Stimulated activated CD4-positive, alpha-beta T cell treated with anti-CD3 and anti-CD28 coated beads, Interleukin-15, amount 100 ng/mL, for 48 hours (primary cell): ENCODE measurements around the gene NDFIP1.
A peak's percentile ranks its signal among the peaks of the same experiment; 100 is the strongest.

ENCODE experiments used
- DNase-seq, 2 donors: peaks; one replicate each; pipeline ENCODE4 v3.0.0-alpha.2; 2020; ENCODE audit warnings: low read depth in 2 of 2

Gene NDFIP1

DNA sequence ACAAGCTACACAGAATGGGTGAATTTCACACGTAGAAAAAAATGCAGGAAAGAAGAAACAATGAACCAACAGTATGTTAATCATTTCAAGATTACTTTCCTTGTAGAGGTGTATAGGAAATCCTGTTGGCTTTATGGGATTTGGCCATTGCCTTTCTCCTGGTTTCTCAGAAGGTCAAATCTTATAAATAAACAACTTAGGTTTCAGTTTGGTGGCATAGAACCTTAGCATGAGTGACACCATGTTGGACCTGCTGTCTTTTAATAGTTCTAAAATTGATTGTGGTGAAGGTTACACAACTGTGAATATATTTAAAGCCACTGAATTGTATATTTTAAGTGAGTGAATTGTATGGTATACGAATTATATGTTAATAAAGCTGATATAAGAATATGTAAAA is 16.7 kb upstream of the NDFIP1 start:
- no peak for DNase-seq

DNA sequence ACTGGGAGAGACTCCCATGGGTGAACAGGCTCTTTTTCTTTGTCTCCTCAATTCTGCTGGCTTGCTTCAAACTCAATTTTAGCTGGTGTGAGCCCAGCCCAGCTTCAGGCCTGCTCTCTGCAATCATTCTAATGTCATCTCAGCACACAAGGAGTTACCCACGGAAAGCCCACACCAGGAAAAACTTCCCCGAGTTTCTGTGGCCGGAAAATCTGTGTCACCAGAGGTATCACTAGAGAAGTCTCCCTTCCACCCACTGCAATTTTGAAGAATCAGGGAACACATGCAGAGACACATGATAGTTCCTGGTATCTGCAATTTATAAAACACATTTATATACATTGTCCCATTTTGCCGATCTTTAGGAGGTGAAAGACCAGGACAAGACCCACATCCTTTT is 13.5 kb upstream of the NDFIP1 start:
- DNase-seq = peak; percentile 50 to 63

DNA sequence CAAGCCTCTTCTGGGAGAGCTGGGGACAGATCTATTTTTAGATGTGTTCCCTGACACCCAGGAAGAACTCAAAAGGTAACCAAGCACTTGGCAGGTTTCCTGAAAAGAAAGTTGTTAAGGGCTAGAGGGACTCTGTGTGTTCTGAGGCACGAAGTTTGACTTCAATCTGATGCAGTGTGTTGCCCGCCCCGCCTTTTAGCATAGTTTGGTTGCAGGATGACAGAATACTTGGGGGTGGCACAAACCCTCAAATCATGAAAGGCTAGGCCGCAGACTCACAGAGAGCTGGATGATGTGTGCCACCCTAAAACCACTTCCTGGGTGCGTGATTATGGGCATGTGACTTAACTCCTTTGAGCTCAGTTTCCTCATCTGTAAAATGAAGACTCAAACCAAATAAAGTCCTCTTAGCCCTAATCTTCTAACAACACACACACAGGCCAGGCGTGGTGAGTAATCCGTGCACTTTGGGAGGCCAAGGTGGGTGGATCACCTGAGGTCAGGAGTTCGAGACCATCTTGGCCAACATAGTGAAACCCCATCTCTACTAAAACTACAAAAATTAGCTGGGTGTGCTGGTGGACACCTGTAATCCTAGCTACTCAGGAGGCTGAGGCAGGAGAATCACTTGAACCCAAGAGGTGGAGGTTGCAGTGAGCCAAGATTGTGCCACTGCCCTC is 12.8 kb upstream of the NDFIP1 start:
- DNase-seq = peak; percentile 78 to 81

DNA sequence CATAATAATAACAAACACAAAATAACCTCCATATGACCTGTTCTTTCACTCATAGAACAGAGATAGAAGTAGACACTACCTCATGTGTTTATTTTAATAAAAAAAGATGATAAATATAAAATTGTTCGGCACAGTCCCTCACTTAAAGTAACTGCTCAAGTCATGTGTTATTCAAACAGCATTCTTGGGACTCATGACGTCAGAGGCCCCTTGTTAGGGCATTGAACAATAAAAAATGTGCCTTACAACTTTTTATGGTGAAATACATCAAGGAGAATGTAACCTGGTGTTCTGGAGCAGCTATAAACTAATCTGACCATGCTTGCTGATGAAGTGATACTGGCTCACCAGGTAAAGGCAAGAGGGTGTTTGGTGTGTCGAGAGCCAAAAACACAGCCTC is 12.2 kb upstream of the NDFIP1 start:
- no peak for DNase-seq

DNA sequence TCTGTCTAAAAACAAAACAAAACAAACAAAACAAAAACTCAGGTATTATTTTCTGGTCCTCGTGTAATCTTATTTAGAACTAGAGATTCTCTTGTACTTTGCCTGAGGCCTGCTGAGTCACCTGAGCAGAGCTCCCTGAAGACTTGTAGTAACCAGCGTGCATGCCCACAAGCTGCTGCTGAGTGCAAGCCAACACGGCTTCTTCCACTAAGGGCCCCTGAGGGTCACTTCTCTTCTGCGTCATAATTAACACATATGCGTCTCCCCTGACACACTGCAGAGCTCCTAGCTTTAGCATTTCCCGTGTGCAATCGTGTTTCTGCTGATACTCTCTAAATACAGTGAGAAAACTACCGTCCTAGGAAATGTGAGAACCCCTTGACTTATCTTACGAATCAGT is 10.9 kb upstream of the NDFIP1 start:
- DNase-seq = no peak

DNA sequence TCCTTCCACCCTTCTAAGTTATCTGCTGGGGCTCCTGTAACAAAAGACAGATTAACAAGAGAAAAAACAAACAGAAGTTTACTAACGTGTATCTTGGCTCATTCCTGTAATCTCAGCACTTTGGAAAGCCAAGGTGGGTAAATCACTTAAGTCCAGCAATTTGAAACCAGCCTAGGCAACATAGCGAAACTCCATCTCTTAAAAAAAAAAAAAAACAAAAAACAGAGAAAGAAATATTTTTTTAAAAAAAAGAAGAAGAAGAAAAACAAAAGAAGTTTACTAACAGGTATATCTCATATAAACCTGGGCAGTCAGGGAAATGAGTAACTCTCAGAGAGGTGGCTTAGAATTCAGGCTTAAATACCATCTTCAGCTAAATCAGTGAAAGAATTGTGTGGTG is 10.3 kb upstream of the NDFIP1 start:
- no peak for DNase-seq

DNA sequence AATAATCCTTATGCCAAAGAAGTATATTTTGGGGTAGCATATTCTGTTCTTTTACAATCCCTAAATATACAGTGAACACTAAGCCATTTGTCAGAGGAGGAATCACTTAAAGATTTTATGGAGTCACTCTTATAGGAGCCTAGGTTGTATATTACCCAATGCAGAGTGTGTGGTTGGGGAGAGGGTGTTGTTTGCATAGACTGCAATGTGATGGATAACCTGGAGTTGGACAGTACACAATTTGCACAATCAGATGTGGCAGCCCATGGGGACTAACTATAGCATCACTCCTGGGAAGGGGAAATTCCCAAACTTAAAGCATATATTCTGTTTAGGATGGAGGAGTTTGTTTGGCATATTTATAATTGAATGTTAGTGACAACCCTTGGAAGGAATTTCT is 9.6 kb upstream of the NDFIP1 start:
- DNase-seq = no peak

DNA sequence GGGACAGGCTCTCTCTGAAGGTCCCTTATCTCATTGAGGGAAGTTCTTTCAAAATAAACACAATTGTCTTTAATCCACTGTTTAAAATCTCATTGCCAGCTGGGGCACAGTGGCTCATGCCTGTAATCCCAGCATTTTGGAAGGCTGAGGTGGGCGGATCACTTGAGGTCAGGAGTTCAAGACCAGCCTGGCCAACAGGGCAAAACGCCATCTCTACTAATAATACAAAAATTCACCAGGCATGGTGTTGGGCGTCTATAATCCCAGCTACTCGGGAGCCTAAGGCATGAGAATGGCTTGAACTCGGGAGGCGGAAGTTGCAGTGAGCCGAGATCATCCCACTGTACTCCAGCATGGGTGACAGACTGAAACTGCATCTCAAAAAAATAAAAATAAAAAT is 8.3 kb upstream of the NDFIP1 start:
- DNase-seq = no peak

DNA sequence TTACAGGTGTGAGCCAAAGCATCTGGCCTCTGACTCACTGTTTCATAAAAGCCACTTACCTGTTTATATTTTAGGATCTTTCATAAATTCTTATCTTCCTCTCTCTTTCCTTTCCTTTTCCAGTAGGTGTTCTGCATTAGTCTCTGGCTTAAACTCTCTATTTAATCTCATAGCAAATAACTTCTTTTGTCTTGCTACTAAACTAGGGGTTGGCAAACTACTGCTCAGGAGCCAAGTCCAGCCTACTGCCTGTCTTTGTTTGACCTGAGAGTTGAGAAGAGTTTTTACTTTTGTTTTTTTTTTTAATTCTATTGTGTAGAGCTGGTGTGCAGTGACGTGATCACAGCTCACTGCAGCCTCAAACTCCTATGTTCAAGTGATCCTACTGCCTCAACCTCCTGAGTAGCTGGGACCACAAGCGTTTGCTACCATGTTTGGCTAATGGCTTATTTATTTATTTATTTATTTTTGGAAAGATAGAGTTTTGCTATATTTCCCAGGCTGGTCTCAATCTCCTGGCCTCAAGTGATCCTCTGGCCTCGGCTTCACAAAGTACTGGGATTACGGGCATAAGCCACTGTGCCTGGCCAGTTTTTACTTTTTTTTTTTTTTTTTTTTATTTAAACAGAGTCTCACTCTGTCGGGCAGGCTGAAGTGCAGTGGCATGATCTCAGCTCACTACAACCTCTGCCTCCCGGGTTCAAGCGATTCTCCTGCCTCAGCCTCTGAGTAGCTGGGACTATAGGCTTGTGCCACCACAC is 5.4 kb upstream of the NDFIP1 start:
- no peak for DNase-seq

DNA sequence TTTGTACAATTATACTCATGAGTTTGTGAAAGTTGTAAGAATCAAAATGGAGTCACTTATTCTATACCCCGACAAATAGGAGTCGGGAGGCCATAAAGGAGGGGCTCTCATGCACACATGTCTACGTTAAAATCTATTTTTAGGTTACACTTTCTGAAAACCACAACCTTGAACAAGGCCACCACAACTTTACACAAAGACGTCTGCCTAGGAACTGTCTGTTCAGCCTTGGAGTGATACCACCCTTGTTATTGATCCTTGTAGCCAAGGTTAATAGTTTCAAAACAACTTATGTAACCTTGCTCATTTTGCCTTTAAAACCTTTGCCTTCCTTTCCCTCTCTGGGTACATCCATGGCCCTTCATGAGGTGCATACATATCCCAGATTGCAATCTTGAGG is 4.1 kb upstream of the NDFIP1 start:
- no peak for DNase-seq

DNA sequence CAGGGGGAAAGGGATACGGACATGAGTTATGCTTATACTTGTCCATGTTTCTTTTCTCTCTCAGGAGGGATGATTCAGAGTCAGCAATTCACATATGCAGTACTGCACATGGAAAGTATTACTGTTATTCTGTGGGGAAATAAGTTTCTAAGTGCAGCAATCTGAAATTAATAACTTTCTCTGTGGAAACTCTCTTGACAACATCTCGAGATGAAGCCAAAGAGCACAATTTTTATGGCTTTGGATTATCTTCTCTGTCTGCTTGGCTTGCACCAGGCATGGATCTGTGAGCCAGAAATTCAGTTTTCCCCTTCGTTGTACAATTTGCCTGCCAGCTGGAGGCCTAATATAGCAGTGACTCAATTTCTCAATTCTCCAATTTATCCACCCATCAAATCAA is 2.5 kb upstream of the NDFIP1 start:
- DNase-seq = no peak

DNA sequence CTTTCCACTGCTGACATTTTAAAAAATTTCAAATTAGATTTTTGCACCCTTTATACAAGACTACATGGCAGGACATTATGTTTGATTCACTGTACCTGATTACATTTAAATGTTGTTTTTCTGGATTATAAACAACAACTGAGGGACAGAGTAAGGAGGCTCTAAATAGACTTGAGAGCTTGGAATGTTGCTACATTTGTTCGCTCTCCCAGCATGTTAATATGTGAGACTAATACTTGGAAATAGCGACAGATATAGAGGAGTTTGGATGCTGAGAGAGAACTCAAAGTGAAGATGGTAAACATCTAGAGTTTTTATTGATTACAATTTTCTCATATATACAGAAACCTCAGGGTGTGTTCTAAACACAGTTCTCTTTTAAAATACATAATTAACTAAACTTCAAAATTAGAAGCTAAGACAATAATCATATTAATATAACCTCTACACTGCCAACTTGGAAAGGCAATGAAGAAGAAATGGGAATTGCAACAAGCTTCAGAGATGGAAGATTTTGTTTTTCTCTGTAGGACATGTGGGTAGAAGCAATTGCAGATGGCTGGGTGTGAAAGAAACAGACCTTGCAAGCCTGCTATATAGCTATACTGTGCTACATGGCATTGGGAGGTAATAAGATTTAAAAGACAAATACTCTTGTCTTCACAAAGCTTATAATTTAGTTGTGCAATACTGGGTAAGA is 1.4 kb upstream of the NDFIP1 start:
- DNase-seq = no peak

DNA sequence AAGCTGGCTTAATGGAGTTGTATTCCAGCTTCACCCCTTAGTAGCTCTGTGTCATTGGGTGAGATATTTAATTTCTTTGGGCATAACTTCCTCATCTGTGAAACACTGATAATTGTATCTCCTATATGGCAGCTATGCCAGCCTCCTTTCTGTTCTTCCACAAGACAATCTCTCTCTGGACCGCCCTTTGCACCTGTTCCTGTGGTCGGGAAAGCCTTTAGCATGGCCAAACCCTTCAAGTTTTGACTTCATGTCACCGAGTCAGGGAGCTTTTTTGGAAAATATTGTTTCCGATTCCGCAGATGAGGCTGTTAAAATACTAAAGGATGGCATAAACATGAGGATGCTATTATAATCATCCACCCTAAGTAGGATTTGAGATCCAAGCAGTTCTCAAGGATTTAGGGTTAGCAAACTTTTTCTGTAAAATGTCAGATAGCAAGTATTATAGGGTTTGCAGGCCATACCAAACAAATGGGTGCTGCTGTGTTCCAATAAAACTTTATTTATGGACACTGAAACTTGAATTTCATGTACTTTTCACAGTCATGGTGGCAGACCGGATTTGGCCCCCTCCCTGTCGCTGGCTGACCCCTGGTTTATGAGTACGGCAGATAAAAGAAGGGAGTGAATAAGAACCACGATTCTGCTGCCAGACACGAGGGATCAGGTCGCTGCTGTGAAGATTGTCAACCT is 695 bp upstream of the NDFIP1 start:
- DNase-seq = no peak

DNA sequence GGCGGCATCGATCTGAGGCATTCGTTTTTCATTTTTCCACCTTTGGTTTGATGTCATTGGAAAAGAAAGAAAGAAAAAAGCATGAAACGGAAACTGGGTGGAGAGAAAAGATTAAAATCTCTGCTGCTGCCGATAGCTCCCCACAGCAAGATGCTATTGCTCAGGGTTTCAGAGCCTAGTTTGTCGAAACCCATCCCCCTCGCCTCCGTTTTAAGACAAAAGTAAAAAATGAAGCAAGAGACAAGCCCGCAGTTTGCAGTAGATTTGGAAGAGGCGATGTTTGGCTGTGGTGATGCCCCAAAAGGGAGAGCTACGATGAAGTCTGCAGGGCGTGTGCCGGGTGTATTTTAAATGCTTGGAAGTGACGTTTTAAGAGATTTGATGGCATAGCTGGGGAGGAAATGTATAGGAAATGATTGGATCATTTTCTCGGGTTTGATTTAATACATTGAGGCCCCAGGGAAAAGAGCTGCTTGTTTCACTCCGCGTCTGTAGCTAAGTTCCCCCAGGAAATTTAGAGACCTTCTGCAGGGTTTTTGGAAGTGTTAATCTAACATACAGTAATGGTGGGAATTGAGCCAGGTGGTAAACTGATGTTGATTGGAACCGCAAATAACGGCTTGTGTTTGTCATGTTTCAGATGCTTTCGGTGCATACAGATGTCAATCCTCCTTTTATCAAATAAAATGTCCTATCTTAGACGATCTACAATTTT is 909 bp downstream of the NDFIP1 start:
- DNase-seq = peak in 1 of 2 donors; percentile 47

DNA sequence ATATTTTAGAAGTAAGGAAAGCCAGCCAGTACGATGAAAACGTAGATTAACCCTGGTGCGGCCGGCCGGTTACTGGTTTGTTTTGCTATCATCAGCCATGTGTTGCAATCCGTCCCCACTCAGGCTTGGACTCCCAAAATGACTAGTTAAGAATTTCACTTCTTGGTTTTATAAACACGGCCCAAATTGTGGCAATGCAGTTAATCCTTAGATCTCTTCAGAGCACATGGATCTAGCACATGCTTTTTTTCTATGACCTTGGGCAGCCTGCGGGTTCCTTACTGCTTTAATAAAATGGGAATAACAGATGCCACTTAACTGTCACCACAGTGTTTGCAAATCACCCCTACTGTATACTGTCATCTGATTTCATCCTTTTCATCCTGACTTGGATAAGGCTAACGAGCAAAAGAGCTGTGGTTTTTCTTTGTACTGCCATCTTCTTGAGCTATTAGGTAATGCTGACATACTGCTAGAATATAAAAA is 1.5 kb downstream of the NDFIP1 start:
- no peak for DNase-seq

DNA sequence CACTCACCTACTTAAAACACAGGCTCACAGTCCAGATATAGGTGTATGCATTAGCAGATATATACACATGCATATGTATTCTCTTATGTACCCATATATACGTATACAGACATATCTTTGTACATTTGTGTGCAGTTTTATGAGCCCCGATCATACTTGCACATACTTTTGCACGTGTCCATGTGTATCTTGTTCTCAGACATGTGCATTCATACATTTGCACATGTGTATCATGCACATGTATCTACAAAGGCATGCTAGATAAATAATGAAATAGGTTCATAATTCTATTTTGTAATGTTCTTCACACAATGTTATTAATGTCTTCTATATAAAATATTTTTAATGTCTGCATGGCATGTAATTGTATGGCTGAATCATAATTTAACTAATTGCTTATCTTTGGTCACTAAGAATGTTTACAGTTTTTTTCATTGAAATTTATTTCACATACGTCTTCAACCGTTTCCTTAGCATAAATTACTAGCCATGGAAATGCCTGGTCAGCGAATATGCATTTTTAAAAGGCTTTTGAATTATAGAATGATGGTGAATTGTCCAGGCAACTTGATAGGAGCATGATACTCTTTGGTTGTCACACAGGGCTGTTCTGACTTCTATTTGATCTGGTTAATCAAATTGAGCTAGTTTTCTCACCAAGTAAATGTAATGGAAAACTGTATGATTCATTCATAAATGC is 2.6 kb downstream of the NDFIP1 start:
- DNase-seq = no peak

DNA sequence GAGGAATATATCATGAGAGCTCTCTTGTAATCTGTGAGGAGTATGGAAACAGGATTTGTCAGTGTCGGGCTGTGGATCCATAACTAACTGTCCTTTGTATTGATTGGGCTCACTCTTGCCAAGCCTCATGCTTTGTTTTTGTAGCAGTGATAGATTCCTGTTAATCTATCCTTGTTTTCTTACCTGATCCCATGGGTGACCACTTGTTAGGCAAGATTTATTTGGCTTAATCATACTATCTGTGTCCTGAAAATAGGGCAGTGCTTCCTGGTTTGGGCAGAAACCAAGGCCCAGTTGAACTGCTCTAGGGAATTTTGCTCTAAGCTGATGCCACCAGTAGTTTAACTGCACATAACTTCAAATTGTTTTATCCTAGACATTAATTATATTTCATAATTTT is 6.1 kb downstream of the NDFIP1 start:
- DNase-seq = no peak

DNA sequence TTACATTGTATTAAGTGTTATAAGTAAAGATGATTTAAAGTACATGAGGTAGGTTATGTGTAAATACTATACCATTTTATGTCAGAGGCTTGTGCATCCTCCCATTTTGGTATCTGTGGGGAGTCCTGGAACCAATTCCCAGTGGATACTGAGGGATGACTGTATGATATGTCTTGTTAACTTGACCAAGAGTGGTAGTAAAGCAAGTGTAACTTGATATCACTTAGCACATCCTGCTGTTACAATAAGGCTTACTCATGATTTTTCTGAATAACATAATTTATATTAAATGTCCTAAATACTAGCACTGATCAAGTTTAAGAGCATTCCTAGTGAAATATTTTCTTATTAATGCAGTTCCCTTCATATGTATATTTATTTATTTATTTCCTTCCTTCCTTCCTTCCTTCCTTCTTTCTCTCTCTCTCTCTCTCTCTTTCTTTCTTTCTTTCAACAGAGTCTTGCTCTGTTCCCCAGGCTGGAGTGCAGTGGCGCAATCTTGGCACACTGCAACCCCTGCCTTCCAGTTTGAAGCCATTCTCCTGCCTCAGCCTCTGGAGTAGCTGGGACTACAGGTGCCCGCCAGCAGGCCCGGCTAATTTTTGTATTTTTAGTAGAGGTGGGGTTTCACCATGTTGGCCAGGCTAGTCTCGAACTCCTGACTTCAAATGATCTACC is 7.5 kb downstream of the NDFIP1 start:
- no peak for DNase-seq

DNA sequence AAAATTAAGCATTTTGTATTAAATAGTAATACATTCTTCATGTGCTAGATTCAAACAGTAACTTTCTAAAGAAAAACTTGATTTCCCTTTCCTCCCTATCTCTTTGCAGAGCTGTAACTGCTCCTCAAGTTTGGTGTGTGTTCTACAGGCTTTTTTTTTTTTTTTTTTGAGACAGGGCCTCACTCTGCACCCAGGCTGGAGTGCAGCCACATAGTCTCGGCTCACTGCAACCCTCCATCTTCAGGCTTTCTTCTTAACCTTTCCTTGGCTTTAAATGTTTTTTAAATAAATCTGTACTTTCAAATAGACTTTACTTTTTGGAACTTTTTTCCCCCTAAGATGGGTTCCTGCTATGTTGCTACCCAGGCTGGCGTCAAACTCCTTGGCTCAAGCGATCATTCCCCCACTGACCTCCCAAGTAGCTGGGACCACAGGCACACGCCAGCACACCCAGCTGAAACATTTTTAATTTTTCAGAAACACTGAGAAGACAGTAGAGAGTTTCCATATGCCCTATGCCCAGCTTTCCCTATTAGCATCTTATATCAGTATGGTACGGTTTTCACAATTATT is 9.1 kb downstream of the NDFIP1 start:
- DNase-seq = no peak

DNA sequence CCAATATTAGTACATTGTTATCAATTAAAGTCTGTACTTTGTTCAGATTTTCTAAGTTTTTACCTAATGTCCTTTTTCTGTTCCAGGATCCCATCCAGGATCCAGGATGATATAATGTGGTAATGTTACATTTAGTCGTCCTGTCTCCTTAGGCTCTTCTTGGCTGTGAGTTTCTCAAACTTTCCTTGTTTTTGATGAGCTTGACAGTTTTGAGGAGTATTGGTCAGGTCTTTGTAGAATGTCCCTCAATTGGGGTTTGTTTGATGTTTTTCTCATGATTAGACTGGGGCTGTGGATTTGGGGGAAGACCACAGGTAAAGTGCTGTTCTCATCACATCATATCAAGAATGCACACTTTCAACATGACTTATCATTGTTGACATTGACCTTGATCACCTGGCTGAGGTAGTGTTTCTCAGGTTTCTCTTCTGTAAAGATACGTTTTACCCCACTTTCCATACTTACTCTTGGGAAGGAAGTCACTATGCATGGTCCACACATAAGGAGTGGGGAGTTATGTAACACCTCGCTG is 9.6 kb downstream of the NDFIP1 start:
- no peak for DNase-seq
